NCI-H446 treated with DMSO at 0.1 percent for 48 hours (cell line): ENCODE data around the gene DDIT4.
"Not testable (repeated sequence)": the region's sequence is repeated elsewhere in the genome, so short reads cannot be mapped to it uniquely, and the experiment has no call there.

Experiments
- DNase-seq: peaks from one replicate; lab custom pipeline; 2025; lab: John Stamatoyannopoulos, UW

Gene DDIT4

DNA sequence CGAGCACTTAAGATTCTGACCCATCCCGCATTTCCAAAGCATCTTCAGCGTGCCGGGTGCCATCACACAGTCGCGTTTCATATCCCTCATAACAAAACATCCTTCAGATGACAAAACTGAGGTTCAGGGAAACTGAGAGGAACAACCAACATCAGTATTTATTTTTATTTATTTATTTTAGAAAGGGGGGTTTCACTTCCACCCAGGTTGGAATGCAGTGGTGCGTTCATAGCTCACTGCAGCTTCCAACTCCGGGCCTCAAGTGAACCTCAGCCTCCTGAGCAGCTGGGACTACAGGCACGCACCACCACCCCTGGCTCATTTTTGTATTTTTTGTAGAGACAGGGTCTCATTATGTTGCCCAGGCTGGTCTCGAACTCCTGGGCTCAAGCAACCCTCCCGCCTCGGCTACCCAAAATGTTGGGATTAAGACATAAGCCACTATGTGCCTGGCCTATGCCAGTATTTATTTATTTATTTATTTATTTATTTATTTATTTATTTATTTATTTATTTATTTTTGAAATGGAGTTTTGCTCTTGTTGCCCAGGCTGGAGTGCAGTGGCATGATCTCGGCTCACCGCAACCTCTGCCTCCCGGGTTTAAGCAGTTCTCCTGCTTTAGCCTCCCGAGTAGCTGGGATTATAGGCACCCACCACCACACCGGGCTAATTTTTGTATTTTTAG, 24.4 kb upstream of the DDIT4 start:
- DNase-seq: not testable (repeated sequence)

DNA sequence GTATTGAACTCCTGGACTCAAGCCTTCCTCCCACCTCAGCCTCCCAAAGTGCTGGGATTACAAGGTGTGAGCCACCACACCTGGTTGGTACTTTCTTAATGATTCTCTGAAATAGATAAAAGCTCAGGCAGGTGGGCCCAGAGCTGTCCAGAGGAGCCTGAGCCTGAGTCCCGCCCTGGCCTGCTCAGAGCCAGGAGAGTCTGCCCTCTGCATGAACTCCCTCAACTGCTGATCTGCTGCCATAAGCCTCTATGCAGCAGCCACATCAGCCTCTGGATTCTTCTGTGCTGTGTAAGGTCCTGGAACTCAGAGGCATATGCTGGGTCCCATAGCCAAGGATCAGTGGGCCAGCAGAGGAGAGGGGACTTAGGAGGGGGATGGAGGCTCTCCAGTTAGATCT, 23.1 kb upstream of the DDIT4 start:
- DNase-seq: no peak

DNA sequence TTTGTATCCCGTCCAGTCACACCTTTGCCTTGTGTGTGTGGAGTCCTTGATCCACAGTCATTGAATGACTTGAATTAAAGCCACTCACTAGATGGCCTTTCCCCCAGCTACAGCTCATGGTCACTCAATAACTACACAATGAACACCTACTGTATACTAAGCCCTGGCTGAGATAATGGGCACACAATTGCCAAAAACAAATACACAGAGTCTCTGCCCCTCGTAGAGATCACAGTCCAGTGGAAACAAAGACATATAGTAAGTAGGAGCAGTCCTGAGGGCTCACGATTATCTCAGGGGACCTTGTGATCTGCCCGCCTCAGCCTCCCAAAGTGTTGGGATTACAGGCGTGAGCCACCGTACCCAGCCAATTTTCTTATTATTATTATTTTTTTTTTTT, 22.1 kb upstream of the DDIT4 start:
- no peak for DNase-seq

DNA sequence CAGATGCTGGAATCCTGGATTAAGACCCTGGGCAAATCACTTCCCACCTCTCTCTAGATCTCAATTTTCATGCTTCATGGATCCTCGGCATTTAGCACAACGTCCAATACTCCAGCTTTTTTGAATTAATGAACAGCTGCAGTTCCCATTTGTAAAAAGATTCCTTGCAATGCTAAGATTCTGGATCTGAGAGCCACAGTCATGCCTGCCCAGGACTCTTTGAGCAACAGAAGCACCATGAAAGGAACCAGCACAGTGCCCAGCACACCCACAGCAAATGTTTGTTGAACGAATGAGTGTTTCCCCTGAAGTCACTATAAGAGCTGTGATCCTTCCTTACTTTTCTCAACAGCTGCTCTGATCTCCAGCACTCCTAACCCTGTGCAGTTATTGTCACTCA, 20.8 kb upstream of the DDIT4 start:
- no peak for DNase-seq

DNA sequence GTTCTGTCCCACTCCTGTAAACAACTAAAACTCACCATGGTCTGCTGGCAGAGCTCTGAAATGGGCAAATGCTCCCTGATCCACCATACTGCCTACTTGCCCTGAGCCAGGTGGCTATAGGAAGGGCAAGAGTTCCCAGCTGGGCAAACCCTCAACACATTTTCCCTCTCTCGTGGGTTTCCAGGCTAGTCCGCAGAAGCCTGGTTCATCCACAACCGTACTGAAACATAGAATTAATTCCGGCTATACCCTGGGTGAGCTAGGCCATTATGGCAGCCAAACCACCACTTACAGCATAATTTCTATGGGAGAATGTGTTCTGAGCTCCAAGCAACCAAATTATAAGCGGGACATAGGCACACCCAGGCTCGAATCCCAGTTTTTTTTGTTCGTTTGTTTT, 20.1 kb upstream of the DDIT4 start:
- DNase-seq: no peak

DNA sequence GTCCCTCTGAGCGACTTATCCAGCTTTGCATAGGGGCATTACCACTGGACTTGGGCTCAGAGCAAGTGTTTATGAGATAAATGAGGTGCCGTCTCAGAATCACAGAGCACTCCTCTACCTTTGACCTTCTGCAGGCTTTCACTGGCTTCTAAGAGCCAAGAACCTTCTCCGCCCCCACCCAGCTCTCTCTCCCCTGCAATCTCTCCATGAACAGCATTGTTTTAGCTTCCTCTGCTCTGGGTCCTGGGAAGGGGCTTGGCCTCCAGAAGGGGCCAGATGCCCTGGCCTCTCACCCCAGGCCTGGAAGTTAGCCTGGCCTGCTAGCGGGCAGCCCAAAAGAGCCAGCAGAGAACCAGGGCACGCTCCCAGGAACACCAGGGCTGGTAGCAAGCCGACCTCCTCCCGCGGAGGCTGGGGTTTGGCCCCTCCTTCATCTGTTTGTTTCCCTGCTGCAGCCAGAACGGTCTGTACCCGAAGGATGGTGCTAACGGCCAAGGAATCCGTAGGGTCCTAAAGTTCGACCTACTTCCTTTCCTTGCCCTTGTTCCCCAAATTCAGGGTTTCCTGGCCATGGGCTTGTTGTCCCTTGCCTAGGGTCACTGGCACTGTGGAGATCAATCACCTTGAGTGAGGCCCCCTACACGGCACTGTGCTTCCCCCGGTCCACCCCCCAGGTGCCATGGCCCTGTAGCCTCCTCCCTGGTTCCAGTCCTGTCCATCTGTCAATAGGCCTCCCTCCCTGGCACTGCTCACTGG, 18.7 kb upstream of the DDIT4 start:
- DNase-seq: peak; percentile 11

DNA sequence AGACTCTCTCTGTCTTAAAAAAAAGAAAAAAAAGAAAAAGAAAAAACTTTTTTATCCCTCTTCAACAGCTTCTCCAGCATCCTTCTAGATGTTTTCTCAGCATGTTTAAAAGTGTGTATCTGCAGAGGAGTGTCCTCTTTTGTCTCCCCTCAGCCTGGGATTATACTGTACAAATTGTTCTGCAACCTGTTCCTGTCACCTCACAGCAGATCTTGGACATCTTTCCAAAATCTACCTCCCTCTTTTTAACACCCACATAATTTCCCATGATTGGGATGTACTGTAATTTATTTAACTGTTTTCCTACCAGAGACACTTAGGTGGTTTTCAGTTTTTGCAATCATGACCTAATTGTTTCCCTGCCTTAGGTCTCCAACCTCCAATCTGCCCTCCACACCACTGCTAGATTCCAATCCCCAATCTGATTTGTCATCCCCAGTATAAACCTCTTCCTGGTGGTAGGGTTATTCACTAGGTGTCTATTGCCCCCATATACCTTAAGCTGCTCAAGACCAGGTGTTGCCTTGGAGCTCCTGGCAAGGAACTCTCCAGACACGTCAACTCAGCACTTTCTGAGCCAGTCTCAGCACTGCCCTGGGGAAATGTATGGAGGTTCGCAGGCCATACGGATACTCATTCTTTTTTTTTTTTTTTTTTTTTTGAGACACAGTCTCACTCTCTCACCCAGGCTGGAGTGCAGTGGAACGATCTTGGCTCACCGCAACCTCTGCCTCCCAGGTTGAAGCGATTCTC, 17.6 kb upstream of the DDIT4 start:
- DNase-seq: no peak

DNA sequence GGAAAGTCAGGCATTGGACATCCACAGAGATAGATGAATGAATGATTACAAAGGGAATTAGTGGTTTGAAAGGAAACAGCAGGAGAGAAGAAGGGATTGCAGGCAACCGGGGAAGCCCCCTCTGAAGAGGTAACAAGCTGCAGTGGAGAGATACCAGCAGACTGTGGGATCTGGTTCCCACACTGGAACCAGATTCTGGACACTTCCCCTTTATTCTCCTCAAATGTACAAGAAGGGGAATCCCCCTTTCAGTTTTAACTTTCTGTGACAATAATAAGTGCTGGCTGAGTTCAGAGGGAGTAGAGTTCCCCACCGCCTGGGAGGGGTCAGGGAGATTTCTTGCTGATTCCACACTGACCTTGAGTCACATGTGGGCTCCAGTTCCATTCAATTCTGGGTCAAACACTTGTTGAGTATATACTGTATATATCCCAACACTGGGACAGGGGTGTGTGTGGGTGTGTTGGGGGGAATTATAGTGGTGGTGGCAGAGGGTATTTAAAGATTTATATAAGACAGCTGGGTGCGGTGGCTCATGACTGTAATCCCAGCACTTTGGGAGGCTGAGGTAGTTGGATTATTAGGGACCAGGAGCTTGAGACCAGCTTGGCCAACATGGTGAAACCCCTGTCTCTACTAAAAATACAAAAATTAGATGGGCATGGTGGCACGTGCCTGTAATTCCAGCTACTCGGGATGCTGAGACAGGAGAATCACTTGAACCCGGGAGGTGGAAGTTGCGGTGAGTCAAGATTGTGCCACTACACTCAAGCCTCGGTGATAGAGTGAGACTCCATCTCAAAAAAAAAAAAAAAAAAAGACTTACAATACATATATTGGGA, 16.5 kb upstream of the DDIT4 start:
- DNase-seq: no peak

DNA sequence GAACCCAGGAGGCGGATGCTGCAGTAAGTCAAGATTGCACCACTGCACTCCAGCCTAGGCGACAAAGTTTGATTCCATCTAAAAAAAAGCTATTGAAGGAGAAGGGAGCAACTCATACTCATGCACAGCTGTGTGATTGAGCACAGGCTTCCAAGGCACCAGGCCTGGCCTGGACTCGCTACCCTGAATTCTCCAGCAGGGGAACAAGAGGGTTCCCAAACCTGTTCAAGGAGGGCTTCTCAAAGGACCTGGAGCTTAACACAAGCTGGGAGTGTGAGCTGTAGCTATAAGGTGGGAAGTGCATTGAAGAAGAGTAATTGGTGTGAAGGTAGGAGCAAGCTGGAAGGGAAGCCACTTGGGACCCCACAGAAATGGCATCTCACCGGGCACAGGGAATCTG, 15.1 kb upstream of the DDIT4 start:
- no peak for DNase-seq

DNA sequence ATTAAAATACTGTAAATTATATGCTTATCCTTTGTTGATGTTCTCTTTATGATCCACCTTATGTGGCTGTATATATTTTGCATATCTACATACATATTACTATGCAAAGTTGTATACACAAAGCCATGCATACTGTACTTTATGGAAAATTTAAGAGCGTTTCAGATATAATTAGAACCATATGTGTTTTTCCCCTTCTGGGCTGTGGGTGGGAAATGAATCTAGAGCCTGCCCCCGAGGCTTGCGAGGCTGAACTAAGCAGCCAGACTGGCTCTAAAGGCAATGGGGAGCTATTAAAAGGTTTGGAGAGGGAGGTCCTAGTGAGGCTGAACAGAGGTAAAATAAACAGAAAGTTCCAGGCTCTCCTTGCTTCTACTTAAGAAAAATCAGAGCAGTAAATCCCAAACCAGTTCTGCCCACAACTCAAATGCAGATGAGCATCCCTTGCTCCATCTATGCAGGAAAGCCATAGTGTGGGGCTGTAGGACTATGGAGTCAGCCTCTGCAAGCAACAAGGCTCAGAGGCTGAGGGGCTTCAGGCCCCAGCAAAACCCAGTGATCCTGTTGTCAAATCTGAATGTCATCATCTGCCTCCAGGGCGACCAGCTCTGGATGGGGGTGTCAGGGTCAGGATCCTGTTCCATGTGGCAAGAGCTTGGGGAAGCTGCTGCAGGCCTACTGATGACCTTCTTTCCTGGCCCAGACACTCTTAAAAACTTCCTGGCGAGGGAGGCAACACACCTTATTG, 14.1 kb upstream of the DDIT4 start:
- DNase-seq: no peak

DNA sequence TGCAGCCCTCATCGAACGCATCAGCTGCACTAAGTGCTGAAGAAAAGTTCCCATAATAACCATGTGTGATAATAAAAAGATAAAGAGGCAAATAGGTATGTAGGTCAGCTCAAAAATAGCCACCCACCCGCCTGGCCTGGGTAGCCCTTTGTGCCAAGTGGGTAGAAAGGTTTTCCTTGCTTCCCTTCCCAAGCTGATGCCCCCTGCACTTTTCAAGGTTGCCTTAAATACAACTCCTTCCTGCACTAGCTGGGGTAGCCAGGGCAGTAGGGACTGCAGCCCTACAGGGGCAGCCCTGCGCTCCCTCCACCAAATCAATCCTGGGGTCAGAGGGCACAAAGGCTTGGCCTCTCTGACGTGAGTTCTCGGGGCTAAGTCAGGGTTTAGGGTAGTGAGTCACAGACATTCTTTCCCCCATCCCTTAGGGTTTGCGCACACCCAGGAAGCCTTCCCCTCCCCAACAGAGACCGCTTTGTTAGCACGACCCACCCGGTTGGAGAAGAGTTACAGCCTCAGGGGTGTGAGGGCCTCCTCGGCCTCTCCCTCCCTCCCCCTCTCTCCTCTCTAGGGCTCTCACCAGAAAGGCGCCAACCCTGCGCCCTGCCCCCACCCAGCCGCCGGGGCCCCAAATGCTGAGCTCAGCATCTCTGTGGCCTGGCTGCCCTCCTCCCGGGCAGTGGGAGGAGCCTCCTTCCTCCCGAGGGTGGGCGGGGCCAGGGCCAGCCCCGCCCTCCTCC, 13.3 kb upstream of the DDIT4 start:
- no peak for DNase-seq

DNA sequence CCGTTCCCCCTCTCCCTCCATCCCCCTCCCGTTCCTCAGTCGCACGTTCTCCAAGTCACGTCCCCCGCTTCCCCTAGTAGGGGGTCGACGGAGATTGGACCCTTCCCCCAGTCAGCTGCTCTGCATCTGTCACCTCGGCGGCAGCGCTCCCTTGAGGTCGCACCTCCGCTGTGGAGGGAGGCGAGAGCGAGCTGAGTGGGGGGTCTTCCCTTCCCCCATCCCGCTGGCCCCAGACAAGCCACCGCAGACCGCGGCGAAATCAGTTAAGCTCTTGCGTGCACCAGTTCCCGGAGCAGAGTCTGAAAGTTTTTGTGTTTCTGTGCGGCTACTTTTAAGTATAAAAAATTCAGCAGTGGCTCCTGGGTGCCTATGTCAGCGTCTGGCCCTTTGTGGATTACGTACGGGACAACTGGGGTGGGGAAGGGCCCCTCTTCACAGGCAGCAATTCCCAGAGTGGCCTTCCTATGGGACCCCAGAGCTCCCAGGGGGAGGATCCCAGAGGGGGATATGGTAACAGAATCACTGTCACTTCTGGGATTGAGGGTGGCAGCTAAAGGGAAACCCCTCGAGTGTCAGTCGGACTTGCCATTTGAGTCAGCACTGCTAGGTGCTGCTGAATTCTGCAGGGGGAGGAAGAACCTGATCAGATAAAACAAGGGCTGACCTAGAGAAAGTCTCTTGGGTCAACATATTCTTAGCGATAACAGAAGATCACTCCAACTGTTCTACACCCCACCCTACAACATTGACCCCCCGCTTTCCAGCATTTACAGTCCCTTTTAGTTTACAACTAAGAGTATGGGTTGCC, 12.5 kb upstream of the DDIT4 start:
- no peak for DNase-seq

DNA sequence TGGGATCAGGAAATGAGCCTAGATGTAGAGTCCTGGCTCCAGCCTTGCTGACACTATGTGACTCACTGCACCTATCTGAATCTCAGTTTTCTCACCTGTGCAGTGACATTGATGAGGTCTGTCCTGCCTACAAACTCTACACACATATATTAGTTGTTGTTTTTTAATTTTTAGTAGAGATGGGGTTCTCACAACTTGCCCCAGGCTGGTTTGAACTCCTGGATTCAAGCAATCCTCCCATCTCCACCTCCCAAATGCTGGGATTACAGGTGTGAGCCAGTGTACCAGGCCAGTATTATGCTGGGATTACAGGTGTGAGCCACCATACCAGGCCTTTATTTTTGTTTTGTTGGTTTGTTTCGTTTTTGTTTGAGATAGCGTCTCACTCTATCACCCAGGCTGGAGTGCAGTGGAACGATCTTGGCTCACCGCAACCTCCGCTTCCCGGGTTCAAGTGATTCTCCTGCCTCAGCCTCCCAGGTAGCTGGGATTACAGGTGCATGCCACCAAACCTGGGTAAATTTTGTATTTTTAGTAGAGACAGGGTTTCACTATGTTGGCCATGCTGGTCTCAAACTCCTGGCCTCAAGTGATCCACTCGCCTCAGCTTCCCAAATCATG, 11.8 kb upstream of the DDIT4 start:
- no peak for DNase-seq

DNA sequence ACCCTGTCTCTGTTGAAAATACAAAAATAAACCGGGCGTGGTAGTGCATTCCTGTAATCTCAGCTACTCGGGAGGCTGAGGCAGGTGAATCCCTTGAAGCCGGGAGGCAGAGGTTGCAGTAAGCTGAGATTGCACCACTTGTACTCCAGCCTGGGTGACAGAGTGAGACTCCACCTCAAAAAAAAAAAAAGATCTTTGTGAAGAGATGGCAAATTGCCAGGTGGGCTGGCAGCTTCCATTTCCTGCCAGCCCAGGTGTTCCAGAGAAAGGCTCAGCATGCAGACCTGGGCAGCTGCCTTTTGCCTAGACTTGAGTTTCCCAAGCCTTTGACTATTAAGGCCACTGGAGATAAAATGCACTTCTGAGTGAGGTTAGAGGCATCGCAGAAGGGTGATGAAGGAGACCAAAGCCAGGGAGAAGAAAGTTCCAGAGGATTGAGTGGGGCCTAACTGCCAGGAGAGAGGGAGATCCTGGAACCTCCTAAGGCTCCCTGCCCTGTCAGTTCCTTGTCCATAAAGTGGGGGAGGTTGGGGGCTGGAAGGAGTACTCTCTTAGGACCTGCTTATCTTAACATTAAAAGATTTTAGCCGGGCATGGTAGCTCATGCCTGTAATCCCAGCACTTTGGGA, 10.0 kb upstream of the DDIT4 start:
- DNase-seq: no peak

DNA sequence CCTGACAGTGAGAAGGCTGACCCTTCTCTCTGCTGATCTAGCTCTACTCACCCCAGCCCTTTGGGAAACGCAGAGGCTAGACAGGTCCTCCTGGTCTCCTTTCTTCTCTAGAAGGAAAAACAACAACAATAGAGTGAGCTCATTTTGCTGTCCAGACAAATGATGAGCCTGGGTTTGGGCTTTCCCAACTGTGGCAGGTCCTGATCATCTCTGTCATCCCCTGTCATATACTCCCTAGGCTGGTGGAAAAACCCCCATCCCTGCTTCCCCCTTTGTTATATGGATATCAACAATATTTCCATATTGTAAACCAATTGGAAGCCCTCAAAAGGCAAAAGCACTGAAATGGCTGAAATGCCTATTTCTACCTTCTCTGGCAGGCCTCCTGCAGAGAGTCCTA, 9.2 kb upstream of the DDIT4 start:
- no peak for DNase-seq

DNA sequence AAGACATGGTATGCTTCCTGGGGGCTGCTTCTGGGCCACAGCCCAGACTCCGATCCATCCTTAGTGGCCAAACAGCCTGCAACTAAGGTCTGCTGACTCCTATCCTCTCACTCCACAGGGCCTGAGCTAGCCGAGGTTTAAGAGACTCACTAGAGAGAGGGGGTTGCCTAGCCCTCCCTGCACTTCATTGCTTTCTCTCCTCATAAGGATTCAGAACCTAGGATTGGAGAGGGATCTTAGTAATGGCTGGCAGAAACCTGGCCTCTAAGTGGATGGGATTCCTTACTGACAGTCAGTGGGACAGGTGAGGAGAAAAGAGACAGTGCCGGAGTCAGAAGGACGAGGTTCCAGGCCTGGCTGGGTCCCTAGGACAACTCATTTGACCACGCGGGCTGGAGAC, 8.2 kb upstream of the DDIT4 start:
- DNase-seq: no peak

DNA sequence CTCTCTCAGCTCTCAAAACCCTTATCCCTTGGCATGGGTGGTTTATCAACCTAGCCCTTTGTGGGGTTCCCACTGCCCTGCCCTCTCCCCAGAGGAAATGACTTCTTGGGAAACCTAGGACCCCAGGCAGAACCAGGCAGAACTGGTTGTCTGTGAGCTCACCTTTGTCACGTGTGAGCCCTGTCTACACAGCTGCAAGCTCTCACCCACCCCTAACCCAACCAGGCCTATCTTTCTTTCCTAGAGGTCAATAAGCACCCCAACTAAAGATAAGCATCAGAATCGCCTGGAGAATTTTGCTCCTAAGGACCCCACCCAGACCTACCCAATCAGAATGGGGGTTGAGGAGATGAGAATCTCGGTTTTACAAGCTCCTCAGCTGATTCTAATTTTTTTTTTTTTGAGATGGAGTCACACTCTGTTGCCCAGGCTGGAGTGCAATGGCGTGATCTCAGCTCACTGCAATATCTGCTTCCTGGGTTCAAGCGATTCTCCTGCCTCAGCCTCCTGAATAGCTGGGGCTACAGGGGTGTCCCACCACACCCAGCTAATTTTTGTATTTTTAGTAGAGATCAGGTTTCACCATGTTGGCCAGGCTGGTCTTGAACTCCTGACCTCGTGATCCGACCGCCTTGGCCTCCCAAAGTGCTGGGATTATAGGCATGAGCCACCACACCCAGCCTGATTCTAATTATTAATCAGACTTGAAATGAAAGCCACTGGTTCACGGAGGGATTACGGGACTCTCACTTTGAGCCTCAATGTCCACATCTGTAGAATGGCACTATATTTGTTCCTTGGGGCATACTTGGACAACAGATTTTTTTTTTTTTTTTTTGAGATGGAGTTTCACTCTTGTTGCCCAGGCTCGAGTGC, 7.5 kb upstream of the DDIT4 start:
- no peak for DNase-seq

DNA sequence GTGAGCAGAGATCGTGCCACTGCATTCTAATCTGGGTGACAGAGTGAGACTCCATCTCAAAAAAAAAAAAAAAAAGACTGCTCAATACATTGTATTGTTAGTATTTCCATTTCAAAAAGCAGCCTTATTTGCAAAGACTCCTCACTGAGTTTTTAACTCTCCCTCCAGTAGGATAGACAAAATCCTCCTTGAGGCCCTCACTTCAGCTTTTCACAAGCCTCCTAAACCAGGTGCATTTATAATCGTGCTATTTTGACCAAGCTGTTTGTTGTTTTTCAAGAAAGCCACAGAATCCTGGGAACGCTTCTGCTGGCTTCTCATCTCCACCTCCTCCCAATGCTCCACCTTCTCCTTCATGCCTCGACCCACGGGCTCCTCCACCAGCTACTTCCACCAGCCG, 6.3 kb upstream of the DDIT4 start:
- no peak for DNase-seq
